ENCODE results near the gene HOXA7. TPM values are rescaled to one million over a fixed set of nuclear protein-coding genes. Genes with fewer than 3 reads are reported as not detected.
A peak's percentile ranks its signal among the peaks of the same experiment; 100 is the strongest.

HOXA7 gene
- total and polyA plus RNA-seq, 2 of the 8 experiments (the other 6 are each of a cell fraction or from before 2014, with no cell fraction given), result 0.03 TPM; not detected in 1

DNA sequence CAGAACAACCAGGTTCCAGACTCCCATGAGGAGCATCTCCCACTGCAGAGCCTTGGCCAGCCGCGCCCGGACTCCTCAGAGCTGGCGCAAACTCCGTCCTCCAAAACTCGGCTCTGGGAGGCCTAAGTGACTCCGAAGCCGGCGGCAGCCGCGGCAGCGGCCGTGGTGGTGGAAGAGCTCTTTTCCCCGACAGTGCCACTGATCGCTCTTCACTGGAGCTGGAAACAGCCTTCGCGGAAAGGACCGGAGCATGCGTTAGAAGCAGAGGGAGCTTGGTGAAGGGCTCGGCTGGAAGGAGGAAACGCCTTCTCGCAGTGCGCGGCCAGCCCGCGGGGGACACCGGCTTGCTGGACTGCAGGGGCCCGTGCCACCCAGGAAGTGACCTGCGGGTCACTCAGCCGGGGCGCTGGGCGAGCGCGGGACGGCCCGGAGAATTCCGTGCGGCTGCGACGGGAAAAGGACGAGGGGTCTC, 48.4 kb upstream of the HOXA7 start:
- Histone ChIP-seq H2BK20ac (ENCODE audit: low read length) (no peak overlapping the region), H3K27ac (ENCODE audit: low read depth, low read length) (no peak overlapping the region), H3K79me2 (ENCODE audit: control insufficient read depth in 1 of 2, insufficient read depth in 2 of 2, low read length in 2 of 2) (no peaks in the 10 kb centered on the region), H4K8ac (ENCODE audit: extremely low read depth, insufficient read depth, low read length) (peak overlapping the region; percentile 65; the same call in 1 of the 2 replicates), H3K18ac (ENCODE audit: extremely low read depth, low read length) (no peak overlapping the region; the same call in 1 of the 2 replicates), H2BK120ac (replicated peaks; ENCODE audit: low read depth, low read length) (no peak overlapping the region), H3K14ac (ENCODE audit: insufficient read length) (no peak overlapping the region), H3K4me2 (ENCODE audit: insufficient read depth in 1 of 2, low read depth in 2 of 2, low read length in 2 of 2) (peak overlapping the region; percentile 13 to 34; a peak in 3 of 4 replicates), H3K23me2 (ENCODE audit: low read depth, low read length) (no peaks in the 10 kb centered on the region; the same call in 1 of the 2 replicates), H2BK12ac (ENCODE audit: low read depth, low read length) (0 out of 2 replicates have a peak overlapping the region, but pooled peaks have one; percentile 81), H3K9me3 (ENCODE audit: insufficient read depth in 2 of 2, low read depth in 1 of 2, low read length in 1 of 2) (no peaks in the 10 kb centered on the region), H3K9ac (replicated peaks in 1 of 4; ENCODE audit: extremely low read depth in 1 of 4, low read depth in 3 of 4, low read length in 3 of 4) (no peak overlapping the region), H3K79me1 (ENCODE audit: low read depth, low read length) (no peaks in the 10 kb centered on the region; the same call in 1 of the 2 replicates), H3K56ac (replicated peaks; ENCODE audit: insufficient read length, low read depth, low read length) (no peak overlapping the region), H2AFZ (ENCODE audit: low read length) (no peak overlapping the region), H2BK5ac (ENCODE audit: low read depth, low read length) (no peak overlapping the region), H3K27me3 (replicated peaks in 1 of 4; ENCODE audit: control insufficient read depth in 3 of 4, extremely low read depth in 1 of 4, insufficient read depth in 3 of 4, low read length in 3 of 4) (peaks cover 97 to 100% (median 100%) of the 10 kb centered on the region in 4 experiments), H4K20me1 (replicated peaks in 1 of 2; ENCODE audit: control insufficient read depth in 1 of 2, insufficient read depth in 2 of 2, low read length in 2 of 2) (peaks cover 30 to 47% of the 10 kb centered on the region in 2 experiments), H4K91ac (replicated peaks; ENCODE audit: insufficient read length, low read length) (no peak overlapping the region), H4K5ac (ENCODE audit: insufficient read length, low read depth, low read length) (no peak overlapping the region), H3K23ac (ENCODE audit: insufficient read length) (no peak overlapping the region), H3K4ac (replicated peaks; ENCODE audit: insufficient read length, low read depth, low read length) (no peak overlapping the region), H2BK15ac (ENCODE audit: low read length) (no peak overlapping the region), H3K4me3 (ENCODE audit: extremely low read depth in 1 of 4, insufficient read depth in 2 of 4, low read depth in 3 of 4, low read length in 4 of 4) (no peak overlapping the region), H3K36me3 (ENCODE audit: control insufficient read depth in 2 of 4, insufficient read depth in 4 of 4, low read length in 3 of 4) (peaks cover 0 to 11% (median 0%) of the 10 kb centered on the region in 4 experiments; a peak in 1 of 8 replicates), H3K4me1 (replicated peaks in 1 of 4; ENCODE audit: control insufficient read depth in 3 of 4, insufficient read depth in 4 of 4, low read length in 3 of 4) (peaks cover 0 to 4% (median 1%) of the 10 kb centered on the region in 4 experiments; a peak in 4 of 7 replicates), H2AK5ac (ENCODE audit: low read depth, low read length) (no peak overlapping the region)
- peak in 1 of 2 experiments; percentile 61 for DNase-seq (ENCODE audit: low read depth in 1 of 2, low spot score in 2 of 2)
- WGBS, 2 experiments (ENCODE audit: extremely low coverage in 1 of 2, insufficient coverage in 1 of 2, insufficient read length in 1 of 2, insufficient replicate concordance in 2 of 2, low coverage in 1 of 2, low lambda C conversion rate in 2 of 2, missing lambda C conversion rate in 1 of 2), result 7% methylated on average over 38 of the region's 41 CpGs; no CpG with 5 or more reads in 1 of the 2 experiments
- TF ChIP-seq RNF2 (IDR thresholded peaks at IDR 0.05; ENCODE audit: borderline replicate concordance, low read depth, low read length, missing control alignments, poor library complexity, severe bottlenecking) (peak; percentile 31), CBX8 (IDR thresholded peaks at IDR 0.05; ENCODE audit: borderline replicate concordance, low read depth, low read length) (0 out of 2 replicates have a peak, but pooled peaks have one; percentile 93), JUND (IDR thresholded peaks at IDR 0.05; ENCODE audit: low read length) (no peak), NANOG (IDR thresholded peaks at IDR 0.05; ENCODE audit: insufficient read depth, low read depth, low read length, poor library complexity, severe bottlenecking) (no peak), TEAD4 (IDR thresholded peaks at IDR 0.05; ENCODE audit: low read depth, low read length) (no peak)
- TF ChIP-seq, protein P1, sequence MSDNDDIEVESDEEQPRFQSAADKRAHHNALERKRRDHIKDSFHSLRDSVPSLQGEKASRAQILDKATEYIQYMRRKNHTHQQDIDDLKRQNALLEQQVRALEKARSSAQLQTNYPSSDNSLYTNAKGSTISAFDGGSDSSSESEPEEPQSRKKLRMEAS (IDR thresholded peaks at IDR 0.05), result peak; percentile 24; the same call in 1 of the 2 replicates
- TF ChIP-seq, protein P2, sequence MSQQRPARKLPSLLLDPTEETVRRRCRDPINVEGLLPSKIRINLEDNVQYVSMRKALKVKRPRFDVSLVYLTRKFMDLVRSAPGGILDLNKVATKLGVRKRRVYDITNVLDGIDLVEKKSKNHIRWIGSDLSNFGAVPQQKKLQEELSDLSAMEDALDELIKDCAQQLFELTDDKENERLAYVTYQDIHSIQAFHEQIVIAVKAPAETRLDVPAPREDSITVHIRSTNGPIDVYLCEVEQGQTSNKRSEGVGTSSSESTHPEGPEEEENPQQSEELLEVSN (IDR thresholded peaks at IDR 0.05), result 0 out of 2 replicates have a peak, but pooled peaks have one; percentile 20
- FAIRE-seq, result no peak
- POLR2A ChIA-PET (ENCODE audit: partially characterized antibody), result interaction anchor here (1.2 kb wide), 1 partner anchor 34 kb away, joined by 3 read pairs; no protein-coding TSS in a partner anchor
- CTCF ChIA-PET (ENCODE audit: partially characterized antibody), result interaction anchor here (0.6 to 1.6 kb wide), 9 partner anchors 9 to 570 kb away, joined by 3 to 7 read pairs (median 3); no protein-coding TSS in a partner anchor

Data from H1 (cell line).